ENCODE measurements around the gene TBRG1.
"Not testable (repeated sequence)": the region's sequence is repeated elsewhere in the genome, so short reads cannot be mapped to it uniquely, and the experiment has no call there.

GRCh38 chr11:124602723-124603122 is 19.9 kb upstream of the TBRG1 start:
- TF ChIP-seq CTCF (IDR thresholded peaks at IDR 0.05; ENCODE audit: low read length); EZH2 (IDR thresholded peaks at IDR 0.05; ENCODE audit: borderline replicate concordance, low read length): not testable (repeated sequence)
